HG02885 (cell line): ENCODE data around the gene SOX4.
"Not testable (repeated sequence)": the region's sequence is repeated elsewhere in the genome, so short reads cannot be mapped to it uniquely, and the experiment has no call there.

Source experiments
- ATAC-seq: cut with Tn5 transposase; IDR thresholded peaks from one replicate; pipeline ENCODE4 v1.9.1; 2021; ENCODE audit warnings: mild to moderate bottlenecking; ENCODE audit not compliant: unreplicated experiment, poor library complexity

Gene SOX4

DNA sequence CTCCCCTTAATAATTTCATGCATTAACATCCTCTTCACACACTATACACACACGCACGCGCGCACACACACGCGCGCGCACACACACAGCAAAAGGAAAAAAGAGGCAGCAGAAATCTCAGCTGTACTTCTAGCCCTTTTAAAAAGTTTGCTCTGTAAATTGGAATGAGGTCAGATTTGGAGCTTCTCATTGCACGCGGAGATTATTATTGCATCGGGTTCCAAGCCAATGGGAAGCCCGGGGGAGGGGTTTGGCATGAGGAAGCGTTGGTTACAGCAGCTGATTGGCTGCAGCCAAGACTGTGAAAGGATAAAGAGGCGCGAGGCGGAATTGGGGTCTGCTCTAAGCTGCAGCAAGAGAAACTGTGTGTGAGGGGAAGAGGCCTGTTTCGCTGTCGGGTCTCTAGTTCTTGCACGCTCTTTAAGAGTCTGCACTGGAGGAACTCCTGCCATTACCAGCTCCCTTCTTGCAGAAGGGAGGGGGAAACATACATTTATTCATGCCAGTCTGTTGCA is at the start of gene SOX4:
Gene SOX4, plus strand, starts transcription at position 340 of the 515 bp plus-strand sequence. CDS start 784 bp downstream, outside the sequence.
- ATAC-seq, result peak; percentile 71

DNA sequence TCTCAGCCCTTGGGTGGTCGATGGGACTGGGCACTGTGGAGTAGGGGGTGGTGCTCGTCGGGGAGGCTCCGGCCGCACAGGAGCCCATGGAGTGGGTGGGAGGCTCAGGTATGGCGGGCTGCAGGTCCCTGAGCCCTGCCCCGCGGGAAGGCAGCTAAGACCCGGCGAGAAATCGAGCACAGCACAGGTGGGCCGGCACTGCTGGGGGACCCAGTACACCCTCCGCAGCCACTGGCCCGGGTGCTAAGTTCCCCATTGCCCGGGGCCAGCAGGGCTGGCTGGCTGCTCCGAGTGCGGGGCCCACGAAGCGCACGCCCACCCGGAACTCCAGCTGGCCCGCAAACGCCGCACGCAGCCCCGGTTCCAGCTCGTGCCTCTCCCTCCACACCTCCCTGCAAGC is 41.3 kb upstream of the SOX4 start:
- ATAC-seq, result not testable (repeated sequence)

GRCh38 chr6:21554286-21554685 is 39.3 kb upstream of the SOX4 start:
- no peak for ATAC-seq

DNA sequence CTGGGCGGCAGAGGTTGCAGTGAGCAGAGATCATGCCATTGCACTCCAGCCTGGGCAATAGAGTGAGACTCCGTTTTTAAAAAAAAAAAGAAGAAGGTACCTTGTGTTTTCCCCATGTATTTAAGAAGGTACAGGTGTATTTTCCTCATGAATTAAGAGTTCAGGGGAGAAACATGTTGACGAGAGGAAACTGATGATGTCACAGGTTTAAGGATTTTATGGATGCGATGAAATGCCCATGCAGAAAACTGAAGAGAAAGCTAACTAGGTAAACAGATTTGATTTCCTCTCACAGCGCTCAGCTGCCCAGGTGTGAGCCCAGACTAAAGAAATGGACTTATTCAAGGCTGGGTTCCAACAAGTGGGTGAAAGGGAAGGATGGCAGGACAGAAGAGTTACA is 38.4 kb upstream of the SOX4 start:
- ATAC-seq, result no peak

- ATAC-seq, result no peak
These were observed 37.0 kb upstream of the SOX4 start for GRCh38 chr6:21556511-21556910.

- no peak for ATAC-seq
These were observed 36.4 kb upstream of the SOX4 start for GRCh38 chr6:21556968-21557721.

- no peak for ATAC-seq
These were observed 34.3 kb upstream of the SOX4 start for GRCh38 chr6:21559238-21559637.

GRCh38 chr6:21560249-21560648 is 33.3 kb upstream of the SOX4 start:
- no peak for ATAC-seq

GRCh38 chr6:21565431-21565830 is 28.1 kb upstream of the SOX4 start:
- ATAC-seq, result no peak

GRCh38 chr6:21578523-21578922 is 15.0 kb upstream of the SOX4 start:
- no peak for ATAC-seq

DNA sequence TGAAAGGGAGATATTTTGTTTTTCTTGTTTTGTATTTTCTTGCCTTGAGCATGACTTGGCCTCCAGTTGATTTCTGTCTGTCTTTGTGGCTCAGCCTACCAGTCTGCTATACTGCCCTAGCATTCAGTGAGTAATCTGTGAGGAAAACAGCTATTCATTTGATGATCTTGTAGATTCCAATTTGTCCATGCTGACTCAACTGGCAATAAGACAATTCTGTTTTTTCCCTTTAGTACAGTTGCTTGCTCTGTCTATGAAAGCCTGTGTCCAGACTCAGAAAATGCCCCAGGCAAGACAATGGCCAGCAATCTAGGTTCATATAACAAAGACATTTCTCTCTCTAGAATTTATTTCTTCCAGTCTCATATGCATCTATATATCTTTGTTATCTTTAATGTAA is 10.9 kb upstream of the SOX4 start:
- ATAC-seq, result no peak

GRCh38 chr6:21586300-21586699 is 7.3 kb upstream of the SOX4 start:
- ATAC-seq, result no peak

DNA sequence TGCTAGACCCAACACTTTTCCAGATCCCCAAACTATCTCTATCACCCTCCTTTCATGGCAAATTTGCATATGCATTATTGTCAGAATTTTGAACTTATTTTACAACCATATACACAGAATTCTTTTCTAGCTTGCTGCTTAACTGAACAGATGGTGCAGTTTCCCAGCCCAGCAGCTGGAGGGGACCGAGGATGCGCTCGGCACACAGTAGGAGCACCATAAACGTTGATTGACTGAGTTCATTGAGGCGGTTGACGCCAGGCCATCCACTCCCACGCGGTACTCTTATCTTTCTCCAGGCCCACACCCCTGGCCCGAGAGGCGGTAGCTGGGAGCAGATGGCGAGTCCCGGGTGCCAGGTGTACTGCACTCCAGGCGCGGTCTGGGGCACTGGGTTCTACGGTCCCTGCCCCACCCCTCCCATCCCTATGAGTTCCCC is 6.8 kb upstream of the SOX4 start:
- ATAC-seq, result no peak

DNA sequence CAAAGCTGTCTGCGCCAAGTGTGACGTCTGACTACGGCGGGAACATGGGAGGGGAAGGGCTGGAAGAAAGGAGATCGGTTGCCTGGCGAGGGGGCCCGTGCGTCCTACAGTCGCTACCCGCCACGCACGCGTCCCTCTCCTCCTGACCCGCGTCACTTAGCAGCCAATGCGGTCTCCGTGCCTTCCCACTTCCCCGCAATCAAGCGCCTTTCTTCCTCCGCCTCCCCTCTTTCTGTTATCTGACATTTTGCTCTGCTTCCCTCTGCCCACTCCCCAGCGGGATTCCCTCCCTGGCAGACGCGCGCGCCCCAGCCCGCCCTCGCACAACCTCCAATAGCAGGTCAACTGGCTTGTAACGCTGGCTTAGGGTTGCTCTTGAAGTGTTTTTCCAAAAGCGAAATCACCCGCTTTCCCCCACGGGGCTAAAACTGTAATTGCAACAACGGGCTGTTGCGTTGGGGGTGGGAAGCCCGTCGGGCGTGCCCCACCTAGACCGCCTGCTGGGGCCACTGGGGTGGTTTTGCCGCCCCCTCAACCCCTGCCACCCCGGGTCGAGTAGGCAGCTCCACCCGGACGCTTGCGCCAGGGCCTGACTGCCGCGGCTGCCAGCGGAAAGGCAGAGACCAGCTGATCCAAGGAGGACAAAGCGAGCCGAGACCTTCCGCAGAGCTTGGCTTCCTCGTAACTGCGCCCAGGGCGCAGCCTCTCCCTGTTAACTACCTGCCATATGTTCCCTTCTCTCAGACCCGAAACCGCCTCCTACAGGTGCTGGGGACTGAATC is 6.2 kb upstream of the SOX4 start:
- ATAC-seq, result peak; percentile 37

DNA sequence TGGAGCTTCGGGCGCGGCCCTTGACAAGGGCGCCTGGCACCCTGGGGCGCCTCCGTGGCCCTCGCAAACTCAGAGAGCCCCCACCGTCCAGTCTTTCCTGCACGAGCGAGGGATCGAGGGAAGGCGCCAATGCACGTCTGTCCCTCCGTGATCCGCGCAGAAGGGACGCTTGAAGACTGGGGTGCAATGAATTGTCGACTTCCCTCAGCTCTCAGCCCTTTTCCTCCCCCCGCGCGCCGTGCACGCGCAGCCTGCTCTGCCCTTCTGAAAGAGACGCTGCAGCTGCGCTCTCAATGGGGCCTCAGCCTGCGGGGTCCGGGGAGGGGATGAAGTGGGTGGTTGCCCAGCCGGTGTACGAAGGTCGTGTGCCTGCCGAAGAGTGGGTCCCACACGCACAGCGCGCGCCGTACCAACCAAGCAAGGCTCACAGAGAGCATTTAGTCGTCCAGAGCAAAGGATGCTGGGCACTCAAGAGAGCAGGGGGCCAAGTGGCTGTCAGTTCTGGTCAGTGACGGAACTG is 5.5 kb upstream of the SOX4 start:
- ATAC-seq, result peak; percentile 54

- ATAC-seq, result peak; percentile 32
These were observed 4.8 kb upstream of the SOX4 start for GRCh38 chr6:21588481-21589351.

- ATAC-seq, result peak; percentile 33
These were observed 3.9 kb upstream of the SOX4 start for GRCh38 chr6:21589352-21590345.

DNA sequence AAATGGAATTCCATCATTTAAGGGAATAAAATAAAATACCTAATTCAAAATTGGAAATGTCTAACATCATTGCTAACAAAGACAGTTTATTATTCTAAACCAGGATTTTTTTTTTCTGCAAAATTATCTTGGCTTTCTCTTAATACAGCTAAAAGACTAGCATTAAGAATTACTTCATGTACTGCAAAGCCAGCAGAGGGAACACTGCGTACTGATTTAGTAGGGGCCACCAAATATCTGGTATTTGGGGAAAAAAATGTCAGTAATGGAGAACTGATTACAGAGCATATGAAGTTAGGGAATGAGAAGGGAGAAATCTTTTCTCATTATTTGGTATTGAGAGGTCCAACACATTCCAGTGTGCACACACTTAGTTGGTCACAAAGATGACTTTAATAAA is 3.2 kb upstream of the SOX4 start:
- no peak for ATAC-seq

DNA sequence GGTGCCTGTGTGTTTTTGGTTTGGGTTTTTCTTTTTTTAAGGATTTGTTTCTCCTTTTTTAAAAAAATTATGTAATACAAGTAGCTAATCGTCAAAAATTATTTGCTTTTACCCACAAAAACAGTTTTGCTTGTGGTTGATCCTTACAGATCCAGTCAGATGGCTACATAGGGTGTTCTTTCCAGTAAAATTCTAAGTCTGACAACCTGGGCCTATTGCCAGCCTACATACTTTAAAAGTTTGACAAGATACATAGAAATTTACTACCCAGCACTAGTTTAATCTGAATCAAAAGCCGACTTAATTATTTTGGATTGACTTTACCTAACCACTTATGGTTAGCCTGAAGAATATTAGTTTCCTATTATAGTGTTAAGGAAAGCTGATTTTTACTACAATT is 2.1 kb upstream of the SOX4 start:
- ATAC-seq, result no peak
